Mucosa of gallbladder (tissue), 1 donor: ENCODE data around the gene STX1B. TPM values are rescaled to one million over a fixed set of nuclear protein-coding genes. Genes with fewer than 3 reads are reported as not detected.
"Not testable (repeated sequence)": the region's sequence is repeated elsewhere in the genome, so short reads cannot be mapped to it uniquely, and the experiment has no call there.

Experiments used
- DNase-seq: peaks from one replicate; pipeline ENCODE4 v3.0.0-alpha.2; 2020; ENCODE audit warnings: low spot score
- total RNA-seq: library from RNA; stranded (reverse); gene quantifications from one replicate; pipeline ENCODE4 v1.2.1, GENCODE V29; 2021
- donor health status: DM: no; HTN: no; CAD: no.

Gene STX1B
- total RNA-seq, 1 donor from 2014 or later: 0.58 TPM

GRCh38 chr16:30951750-30952149 lies 58.7 kb downstream of the STX1B start:
- DNase-seq: peak; percentile 66

- no peak for DNase-seq
Observed at GRCh38 chr16:30951193-30951592, 59.2 kb downstream of the STX1B start.

- DNase-seq: no peak
Observed at GRCh38 chr16:30950516-30951065, 59.8 kb downstream of the STX1B start.

- DNase-seq: peak; percentile 69
Observed at GRCh38 chr16:30949650-30950515, 60.6 kb downstream of the STX1B start.

- peak; percentile 68 for DNase-seq
Observed at GRCh38 chr16:30948667-30949649, 61.5 kb downstream of the STX1B start, which contains the start of gene ORAI3. TSS of gene ORAI3 (plus strand) at chr16:30949068. CDS start at chr16:30949290, 222 bp downstream.

GRCh38 chr16:30947859-30948666 lies 62.4 kb downstream of the STX1B start:
- DNase-seq: peak; percentile 92

- DNase-seq: no peak
Observed at GRCh38 chr16:30947541-30947858, 62.9 kb downstream of the STX1B start.

GRCh38 chr16:30946671-30947540 lies 63.5 kb downstream of the STX1B start:
- DNase-seq: no peak

GRCh38 chr16:30944352-30944751 lies 66.1 kb downstream of the STX1B start:
- no peak for DNase-seq

GRCh38 chr16:30942426-30942806 lies 68.0 kb downstream of the STX1B start:
- no peak for DNase-seq

- peak; percentile 77 for DNase-seq
Observed at GRCh38 chr16:30941600-30942425, 68.6 kb downstream of the STX1B start.

GRCh38 chr16:30939571-30939970 lies 70.9 kb downstream of the STX1B start:
- not testable (repeated sequence) for DNase-seq

Other genes with a start within 250 kb of the STX1B start
- 13.2 TPM for gene CFAP119, start 248.6 kb downstream of the STX1B start, total RNA-seq
- 129 TPM for gene RNF40, start 248.3 kb downstream of the STX1B start, total RNA-seq
- 18.9 TPM for gene ZNF629, start 223.4 kb downstream of the STX1B start, total RNA-seq
- 37.8 TPM for gene BCL7C, start 116.6 kb downstream of the STX1B start, total RNA-seq
- 11.0 TPM for gene CTF1, start 114.0 kb downstream of the STX1B start, total RNA-seq
- 27.7 TPM for gene FBXL19, start 87.1 kb downstream of the STX1B start, total RNA-seq
- gene ORAI3, start 61.6 kb downstream of the STX1B start, total RNA-seq: 34.4 TPM
- gene SETD1A, start 52.9 kb downstream of the STX1B start, total RNA-seq: 17.6 TPM
- 30.6 TPM for gene HSD3B7, start 25.4 kb downstream of the STX1B start, total RNA-seq
- 84.0 TPM for gene STX4, start 22.9 kb upstream of the STX1B start, total RNA-seq
- 9.2 TPM for gene ZNF668, start 63.6 kb upstream of the STX1B start, total RNA-seq
- gene ZNF646, start 63.8 kb upstream of the STX1B start, total RNA-seq: 26.1 TPM
- 4.5 TPM for gene PRSS53, start 78.3 kb upstream of the STX1B start, total RNA-seq
- 100 TPM for gene VKORC1, start 84.2 kb upstream of the STX1B start, total RNA-seq
- 49.6 TPM for gene BCKDK, start 97.7 kb upstream of the STX1B start, total RNA-seq
- 67.2 TPM for gene KAT8, start 107.0 kb upstream of the STX1B start, total RNA-seq
- 312 TPM for gene PRSS8, start 125.1 kb upstream of the STX1B start, total RNA-seq
- gene PRSS36, start 139.4 kb upstream of the STX1B start, total RNA-seq: 5.7 TPM
- 208 TPM for gene FUS, start 169.5 kb upstream of the STX1B start, total RNA-seq
- gene PYCARD, start 192.1 kb upstream of the STX1B start, total RNA-seq: 25.1 TPM
- 0.06 TPM for gene TRIM72, start 203.5 kb upstream of the STX1B start, total RNA-seq
- gene PYDC1, start 206.5 kb upstream of the STX1B start, total RNA-seq: not detected
- gene ITGAM, start 249.3 kb upstream of the STX1B start, total RNA-seq: 14.9 TPM